Measurements from ENCODE around the gene CTTNBP2. TPM values are rescaled to one million over a fixed set of nuclear protein-coding genes. Genes with fewer than 3 reads are reported as not detected.

CTTNBP2 gene
- total RNA-seq, 2 experiments from 2014 or later = not detected

DNA sequence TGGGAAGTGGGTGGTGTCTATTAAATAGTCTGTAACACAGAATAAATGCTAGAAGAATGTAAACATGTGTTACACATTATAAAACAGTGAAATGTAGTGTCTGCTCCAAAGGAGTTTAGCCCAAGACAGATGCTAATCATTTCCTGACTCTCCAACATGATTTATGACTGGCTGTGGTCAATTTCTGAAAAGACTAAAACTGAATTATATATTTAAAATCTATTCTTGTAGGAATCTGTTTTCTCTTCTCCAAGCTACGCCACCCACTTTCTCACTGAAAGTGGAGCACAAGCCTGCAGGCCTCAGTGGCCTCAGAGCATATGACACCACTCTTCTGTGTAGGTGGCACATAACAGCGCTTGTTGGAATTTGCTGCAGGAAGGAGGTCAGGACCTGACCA, 44.4 kb downstream of the CTTNBP2 start:
- POLR2A ChIA-PET = no interaction called here
- H3K9me3 Mint-ChIP-seq = no peaks in the 10 kb centered on the region
- no peak overlapping the region for H3K27ac Mint-ChIP-seq
- H3K4me3 Mint-ChIP-seq = no peak overlapping the region
- H3K27me3 Mint-ChIP-seq = no peaks in the 10 kb centered on the region
- H3K36me3 Mint-ChIP-seq (ENCODE audit: low read depth) = no peaks in the 10 kb centered on the region
- CTCF ChIA-PET = no interaction called here
- H3K4me1 Mint-ChIP-seq = no peaks in the 10 kb centered on the region
- DNase-seq = no peak

DNA sequence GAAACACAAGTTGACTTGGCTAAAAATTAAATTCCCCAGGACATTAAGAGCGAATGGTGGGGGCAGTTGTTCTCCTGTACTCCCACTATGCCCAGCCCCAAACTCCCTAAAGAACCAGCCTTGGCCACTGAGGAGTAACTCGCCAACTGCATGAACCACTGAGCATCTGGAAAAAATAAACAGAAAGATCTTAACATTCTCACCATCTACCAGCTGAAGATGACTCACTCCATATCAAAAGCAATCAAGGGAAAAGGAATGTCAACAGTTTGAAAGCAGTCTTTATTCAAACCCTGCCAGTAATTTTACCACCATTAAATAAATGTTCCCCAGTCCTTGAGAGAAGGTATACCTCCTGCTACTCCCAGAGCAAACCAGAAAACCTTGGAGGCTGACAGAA, 45.4 kb downstream of the CTTNBP2 start:
- no peak overlapping the region for H3K4me3 Mint-ChIP-seq
- H3K9me3 Mint-ChIP-seq = no peaks in the 10 kb centered on the region
- CTCF ChIA-PET = no interaction called here
- H3K4me1 Mint-ChIP-seq = no peaks in the 10 kb centered on the region
- POLR2A ChIA-PET = no interaction called here
- H3K36me3 Mint-ChIP-seq (ENCODE audit: low read depth) = no peaks in the 10 kb centered on the region
- H3K27me3 Mint-ChIP-seq = no peaks in the 10 kb centered on the region
- no peak overlapping the region for H3K27ac Mint-ChIP-seq
- DNase-seq = no peak

DNA sequence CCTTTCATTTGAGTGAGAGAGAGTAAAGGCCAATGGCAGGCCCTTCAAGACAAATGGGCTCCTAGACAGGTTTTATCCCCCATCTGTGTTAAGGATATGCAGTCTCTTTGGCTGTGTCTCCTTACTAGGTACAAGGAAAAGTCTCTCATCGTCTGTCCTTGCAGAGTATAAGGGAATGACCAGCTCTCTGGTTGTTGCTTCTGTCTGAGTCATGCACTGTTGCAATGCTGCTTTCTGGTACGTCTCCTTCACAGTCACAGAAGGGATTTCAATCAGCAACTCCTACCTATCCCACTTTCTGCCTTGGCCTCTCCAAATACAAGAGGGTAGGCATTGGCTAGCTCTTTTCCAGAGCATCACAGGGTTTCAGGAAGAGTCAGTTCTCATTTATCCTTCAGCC, 48.1 kb downstream of the CTTNBP2 start:
- Mint-ChIP-seq H3K9me3 (no peaks in the 10 kb centered on the region), H3K27ac (no peak overlapping the region), H3K4me3 (no peak overlapping the region), H3K4me1 (no peaks in the 10 kb centered on the region), H3K36me3 (ENCODE audit: low read depth) (no peaks in the 10 kb centered on the region), H3K27me3 (no peaks in the 10 kb centered on the region)
- CTCF ChIA-PET = no interaction called here
- no peak for DNase-seq
- POLR2A ChIA-PET = no interaction called here

DNA sequence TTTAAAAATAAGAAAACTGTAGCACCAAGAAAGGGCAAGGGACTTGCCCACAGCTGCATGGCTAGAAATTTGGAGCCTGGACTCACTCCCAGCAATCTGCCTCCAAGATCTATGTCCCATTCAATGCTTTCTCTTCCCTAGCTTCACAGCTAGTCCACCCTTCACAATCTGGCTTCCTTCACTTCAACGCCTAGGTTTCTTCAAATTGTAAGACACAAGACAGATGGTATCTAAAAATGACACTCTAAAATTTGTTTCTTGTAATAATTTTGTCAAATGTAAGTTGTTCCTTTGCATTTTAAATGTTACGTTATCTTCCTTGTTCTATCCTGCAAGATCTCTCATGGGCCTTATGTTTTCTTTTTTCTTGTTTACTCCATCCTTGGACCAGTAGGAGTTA, 48.6 kb downstream of the CTTNBP2 start:
- Mint-ChIP-seq H3K9me3 (no peaks in the 10 kb centered on the region), H3K4me1 (no peaks in the 10 kb centered on the region), H3K4me3 (no peak overlapping the region), H3K27ac (no peak overlapping the region), H3K27me3 (no peaks in the 10 kb centered on the region), H3K36me3 (ENCODE audit: low read depth) (no peaks in the 10 kb centered on the region)
- POLR2A ChIA-PET = no interaction called here
- CTCF ChIA-PET = no interaction called here
- no peak for DNase-seq

DNA sequence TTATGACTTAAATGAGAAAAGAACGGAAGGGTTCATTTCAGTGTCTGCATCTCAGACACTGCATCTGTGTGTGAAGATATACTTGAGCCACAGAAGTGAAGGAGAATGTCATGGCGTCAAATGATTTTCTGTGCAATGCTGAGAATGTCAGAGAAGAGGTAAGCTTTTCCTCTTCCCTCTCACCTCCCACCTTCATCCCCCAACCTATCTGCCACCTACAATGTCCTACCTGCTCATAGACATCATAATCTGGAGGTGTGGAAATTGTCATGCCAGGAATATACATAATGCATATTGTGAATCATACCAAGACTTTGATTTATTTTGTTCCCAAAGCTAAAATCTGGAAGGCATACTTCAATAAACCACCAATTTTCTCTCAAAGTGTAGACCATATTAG, 53.7 kb downstream of the CTTNBP2 start:
- no peaks in the 10 kb centered on the region for H3K36me3 Mint-ChIP-seq (ENCODE audit: low read depth)
- no peaks in the 10 kb centered on the region for H3K27me3 Mint-ChIP-seq
- DNase-seq = no peak
- no peaks in the 10 kb centered on the region for H3K4me1 Mint-ChIP-seq
- H3K4me3 Mint-ChIP-seq = no peak overlapping the region
- POLR2A ChIA-PET = no interaction called here
- no peaks in the 10 kb centered on the region for H3K9me3 Mint-ChIP-seq
- CTCF ChIA-PET = interaction anchor here (0.6 kb wide), 1 partner anchor 1022 kb away, joined by 3 read pairs; no protein-coding TSS in a partner anchor
- no peak overlapping the region for H3K27ac Mint-ChIP-seq

DNA sequence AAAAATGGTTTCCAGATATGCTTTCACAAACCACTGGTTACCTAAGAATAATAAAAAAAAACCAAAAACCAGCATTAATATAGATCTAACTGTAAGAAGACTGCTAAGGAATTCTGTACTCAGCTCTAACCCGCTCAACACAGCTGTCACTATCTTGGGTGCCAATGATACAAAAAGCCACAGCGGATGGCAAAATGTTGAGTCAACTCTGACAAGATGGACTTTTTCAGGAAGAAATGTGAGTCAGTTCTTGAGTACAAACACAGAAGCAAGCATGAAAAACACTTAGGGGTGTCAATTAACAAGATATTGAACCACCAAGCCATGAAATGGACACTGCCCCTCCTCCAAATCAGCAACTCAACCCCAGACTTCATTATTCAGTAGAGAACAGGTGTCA, 55.0 kb downstream of the CTTNBP2 start:
- Mint-ChIP-seq H3K27me3 (no peaks in the 10 kb centered on the region), H3K27ac (no peak overlapping the region), H3K4me3 (no peak overlapping the region), H3K36me3 (ENCODE audit: low read depth) (no peaks in the 10 kb centered on the region), H3K9me3 (no peaks in the 10 kb centered on the region), H3K4me1 (no peaks in the 10 kb centered on the region)
- ChIA-PET CTCF (no interaction called here), POLR2A (no interaction called here)
- no peak for DNase-seq

DNA sequence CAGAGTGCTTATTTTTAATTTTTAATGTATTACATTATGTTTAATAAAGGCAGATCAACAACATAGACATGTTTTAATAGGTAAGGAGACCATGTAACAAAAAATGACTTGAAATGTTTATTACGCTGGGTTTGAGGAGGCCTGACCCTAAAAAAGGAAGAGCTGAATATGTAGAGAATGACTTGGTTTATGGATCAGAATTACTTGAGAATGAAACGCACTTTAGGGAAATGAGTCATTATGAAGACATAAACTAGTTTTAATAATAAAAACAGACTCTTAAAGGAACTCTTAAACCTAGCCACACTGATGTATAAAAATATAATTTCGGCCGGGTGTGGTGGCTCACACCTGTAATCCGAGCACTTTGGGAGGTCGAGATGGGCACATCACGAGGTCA, 56.5 kb downstream of the CTTNBP2 start:
- Mint-ChIP-seq H3K27me3 (no peaks in the 10 kb centered on the region), H3K4me3 (no peak overlapping the region), H3K9me3 (no peaks in the 10 kb centered on the region), H3K4me1 (no peaks in the 10 kb centered on the region), H3K27ac (no peak overlapping the region), H3K36me3 (ENCODE audit: low read depth) (no peaks in the 10 kb centered on the region)
- no peak for DNase-seq
- POLR2A ChIA-PET = no interaction called here
- CTCF ChIA-PET = no interaction called here

DNA sequence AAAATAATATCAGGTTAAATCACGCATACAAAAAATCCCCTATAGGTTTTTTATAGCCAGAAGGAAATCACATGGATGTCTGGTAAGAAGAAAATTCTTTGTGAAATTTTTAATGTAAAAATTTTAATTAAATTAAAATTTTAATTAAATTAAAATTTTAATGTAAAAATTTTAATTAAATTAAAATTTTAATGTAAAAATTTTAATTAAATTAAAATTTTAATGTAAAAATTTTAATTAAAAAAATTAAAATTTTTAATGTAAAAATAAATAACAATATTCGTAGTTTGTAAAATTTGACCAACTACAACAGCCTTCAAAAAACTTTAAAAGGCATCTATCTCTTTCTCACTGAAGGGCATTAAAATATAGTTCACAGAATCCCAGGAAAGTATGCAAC, 61.5 kb downstream of the CTTNBP2 start:
- POLR2A ChIA-PET = no interaction called here
- DNase-seq = no peak
- Mint-ChIP-seq H3K27me3 (no peaks in the 10 kb centered on the region), H3K9me3 (no peaks in the 10 kb centered on the region), H3K36me3 (ENCODE audit: low read depth) (no peaks in the 10 kb centered on the region), H3K4me1 (no peaks in the 10 kb centered on the region), H3K27ac (no peak overlapping the region), H3K4me3 (no peak overlapping the region)
- CTCF ChIA-PET = no interaction called here

DNA sequence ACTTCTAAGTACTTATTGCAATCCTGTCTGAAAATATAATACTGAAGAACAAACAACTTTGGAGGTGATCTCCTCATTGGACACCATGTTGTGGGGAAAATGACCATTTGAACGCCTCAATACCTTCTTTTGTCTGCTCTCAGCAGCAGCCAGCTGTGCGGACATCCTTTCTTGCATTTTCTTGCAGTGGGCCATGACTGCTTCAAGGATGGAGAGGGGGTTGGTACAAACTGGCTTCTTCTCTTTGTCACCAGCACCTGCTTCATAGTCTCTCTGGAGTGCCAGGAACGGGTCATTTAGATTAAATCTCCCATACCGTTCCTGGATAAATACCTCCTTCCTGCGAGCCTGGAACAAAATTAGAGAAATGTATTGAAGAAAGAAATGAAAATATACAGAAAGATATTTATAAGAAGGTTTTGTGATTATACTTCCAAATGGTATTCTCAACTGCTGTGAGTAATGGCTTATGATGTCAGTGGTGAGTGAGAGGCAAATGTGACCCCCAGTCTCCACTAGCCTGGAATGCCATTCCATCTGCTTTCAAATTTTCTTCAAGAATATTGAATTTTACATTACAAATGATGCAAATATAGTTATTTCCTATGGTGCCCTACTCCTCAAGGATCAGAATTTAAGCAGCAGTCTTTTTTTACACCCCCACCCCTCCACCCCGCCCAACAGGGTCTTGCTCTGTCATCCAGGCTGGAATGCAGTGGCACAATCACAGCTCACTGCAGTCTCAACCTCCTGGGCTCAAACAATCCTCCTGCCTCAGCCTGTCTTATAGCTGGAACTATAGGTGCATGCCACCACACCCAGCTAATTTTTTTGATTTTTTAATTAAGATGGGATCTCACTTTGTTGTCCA, 62.4 kb downstream of the CTTNBP2 start:
- H3K4me3 Mint-ChIP-seq = no peak overlapping the region
- CTCF ChIA-PET = no interaction called here

DNA sequence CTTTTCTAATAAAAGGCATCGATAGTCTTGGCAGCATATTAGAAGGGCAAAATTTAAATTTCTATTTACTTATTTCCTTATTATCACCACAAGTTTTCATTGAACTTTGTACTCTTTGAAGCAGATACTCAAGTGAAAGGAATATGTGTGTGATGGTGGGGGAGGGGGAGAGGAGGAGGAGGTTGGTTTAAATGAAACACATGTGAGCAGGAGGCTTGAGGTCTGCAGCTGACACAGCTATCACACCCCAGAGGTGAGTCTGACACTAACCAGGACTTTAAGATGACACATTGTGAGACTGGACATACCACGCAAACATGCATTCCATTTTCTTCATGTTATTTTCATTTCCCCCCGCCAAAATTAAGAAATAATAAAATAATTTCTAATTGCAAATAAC, 63.3 kb downstream of the CTTNBP2 start:
- Mint-ChIP-seq H3K4me1 (no peaks in the 10 kb centered on the region), H3K9me3 (no peaks in the 10 kb centered on the region), H3K27me3 (no peaks in the 10 kb centered on the region), H3K4me3 (no peak overlapping the region), H3K27ac (no peak overlapping the region), H3K36me3 (ENCODE audit: low read depth) (no peaks in the 10 kb centered on the region)
- ChIA-PET POLR2A (no interaction called here), CTCF (no interaction called here)
- DNase-seq = no peak

More for the DNA sequence above, 62.4 kb downstream of the CTTNBP2 start:
- Mint-ChIP-seq H3K9me3 (no peaks in the 10 kb centered on the region), H3K36me3 (ENCODE audit: low read depth) (no peaks in the 10 kb centered on the region), H3K27ac (no peak overlapping the region), H3K27me3 (no peaks in the 10 kb centered on the region), H3K4me1 (no peaks in the 10 kb centered on the region)
- POLR2A ChIA-PET = no interaction called here
- no peak for DNase-seq

DNA sequence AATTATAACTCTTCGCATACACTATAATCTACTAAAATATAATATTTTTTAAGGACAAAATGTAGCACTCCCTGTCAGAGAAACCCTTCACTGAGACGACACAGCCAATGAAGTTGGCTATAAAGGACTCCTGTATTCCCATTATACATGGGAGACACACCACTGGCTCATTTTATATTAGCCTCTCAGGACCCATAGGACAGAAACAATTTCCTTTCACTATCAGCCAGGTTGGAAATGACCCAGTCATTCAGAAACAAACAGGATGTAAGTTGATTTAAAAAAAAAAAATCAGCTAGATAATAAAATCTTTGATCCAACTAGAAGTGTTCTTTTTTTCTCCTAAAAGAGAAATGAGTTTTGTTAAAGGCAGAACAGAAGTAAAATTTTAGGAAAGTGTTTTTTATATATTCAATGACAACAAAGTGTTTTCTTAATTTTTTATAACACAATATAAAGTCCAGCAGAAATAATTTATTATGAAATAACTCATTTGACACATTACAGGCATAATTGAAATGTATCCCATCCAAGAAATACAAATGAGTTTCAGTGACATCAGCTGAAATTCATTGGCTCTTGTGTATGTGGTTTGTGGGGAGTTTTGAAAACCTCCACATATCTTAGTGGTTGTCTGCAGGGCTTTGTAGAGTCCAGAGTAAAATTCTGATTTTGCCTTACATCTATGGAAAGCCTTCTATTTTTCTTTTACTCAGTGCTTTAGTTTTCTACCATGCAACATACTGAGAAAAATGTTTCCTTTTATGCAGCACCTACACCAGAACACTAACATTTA, 64.1 kb downstream of the CTTNBP2 start:
- Mint-ChIP-seq H3K27ac (no peak overlapping the region), H3K36me3 (ENCODE audit: low read depth) (no peaks in the 10 kb centered on the region), H3K9me3 (no peaks in the 10 kb centered on the region), H3K4me1 (no peaks in the 10 kb centered on the region), H3K27me3 (no peaks in the 10 kb centered on the region), H3K4me3 (no peak overlapping the region)
- POLR2A ChIA-PET = no interaction called here
- no peak for DNase-seq
- CTCF ChIA-PET = no interaction called here

DNA sequence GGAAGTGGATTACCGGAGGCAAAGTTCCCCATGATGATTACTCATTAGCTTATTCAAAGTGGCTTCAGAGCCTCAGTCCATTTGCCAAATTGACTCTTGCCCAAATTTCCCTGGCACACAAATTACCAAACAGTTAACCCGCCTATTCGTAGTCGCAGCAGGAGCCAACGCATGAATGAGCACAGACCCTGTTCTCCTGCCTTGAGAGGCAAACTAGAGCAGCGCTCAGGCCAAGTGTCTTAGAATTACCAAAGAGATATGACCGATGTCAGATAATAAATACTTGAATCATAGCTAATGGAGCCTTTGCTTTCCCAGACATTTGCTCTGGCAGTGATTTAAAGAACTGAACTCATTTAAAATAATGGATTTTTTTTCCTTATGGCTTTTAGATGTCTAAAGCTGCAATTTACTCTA, 64.9 kb downstream of the CTTNBP2 start:
- H3K4me1 Mint-ChIP-seq = no peaks in the 10 kb centered on the region
- DNase-seq = no peak
- H3K9me3 Mint-ChIP-seq = no peaks in the 10 kb centered on the region
- POLR2A ChIA-PET = no interaction called here
- H3K36me3 Mint-ChIP-seq (ENCODE audit: low read depth) = no peaks in the 10 kb centered on the region
- CTCF ChIA-PET = interaction anchor here (1.1 kb wide), 1 partner anchor 123 kb away, joined by 3 read pairs; no protein-coding TSS in a partner anchor
- no peaks in the 10 kb centered on the region for H3K27me3 Mint-ChIP-seq
- H3K4me3 Mint-ChIP-seq = no peak overlapping the region
- H3K27ac Mint-ChIP-seq = no peak overlapping the region

DNA sequence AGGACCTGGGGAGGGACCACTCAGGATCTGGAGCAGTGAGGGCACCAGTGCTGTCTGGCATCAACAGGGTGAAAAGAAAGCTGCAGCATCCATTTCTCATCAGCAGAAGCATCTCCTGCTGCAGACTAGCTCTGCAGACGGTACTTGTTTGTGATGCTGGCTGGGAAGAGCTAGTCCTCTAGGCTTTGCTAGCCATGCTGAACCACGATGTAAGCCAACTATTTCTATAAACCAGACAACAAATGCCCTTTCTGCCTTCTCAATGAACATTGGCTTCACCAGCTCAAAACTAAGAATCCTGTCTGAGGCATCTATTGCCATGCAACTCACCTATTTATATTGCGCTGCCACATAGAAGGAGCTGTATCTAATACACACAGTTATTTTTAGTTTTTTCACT, 65.6 kb downstream of the CTTNBP2 start:
- ChIA-PET CTCF (interaction anchor here (1.1 kb wide), 1 partner anchor 122 kb away, joined by 3 read pairs; no protein-coding TSS in a partner anchor), POLR2A (no interaction called here)
- Mint-ChIP-seq H3K27me3 (no peaks in the 10 kb centered on the region), H3K4me1 (no peaks in the 10 kb centered on the region), H3K27ac (no peak overlapping the region), H3K9me3 (no peaks in the 10 kb centered on the region), H3K4me3 (no peak overlapping the region), H3K36me3 (ENCODE audit: low read depth) (no peaks in the 10 kb centered on the region)
- no peak for DNase-seq

All from activated CD4-positive, alpha-beta T cell treated with anti-CD3 and anti-CD28 coated beads, Interleukin-2, amount 10 ng/mL, durations not matched to agents 7 days and 5 days (primary cell).